ENCODE results near the gene HOXD3. TPM values are rescaled to one million over a fixed set of nuclear protein-coding genes. Genes with fewer than 3 reads are reported as not detected.

HOXD3 gene
- total RNA-seq, 1 experiment from 2014 or later, result 1.2 TPM

DNA sequence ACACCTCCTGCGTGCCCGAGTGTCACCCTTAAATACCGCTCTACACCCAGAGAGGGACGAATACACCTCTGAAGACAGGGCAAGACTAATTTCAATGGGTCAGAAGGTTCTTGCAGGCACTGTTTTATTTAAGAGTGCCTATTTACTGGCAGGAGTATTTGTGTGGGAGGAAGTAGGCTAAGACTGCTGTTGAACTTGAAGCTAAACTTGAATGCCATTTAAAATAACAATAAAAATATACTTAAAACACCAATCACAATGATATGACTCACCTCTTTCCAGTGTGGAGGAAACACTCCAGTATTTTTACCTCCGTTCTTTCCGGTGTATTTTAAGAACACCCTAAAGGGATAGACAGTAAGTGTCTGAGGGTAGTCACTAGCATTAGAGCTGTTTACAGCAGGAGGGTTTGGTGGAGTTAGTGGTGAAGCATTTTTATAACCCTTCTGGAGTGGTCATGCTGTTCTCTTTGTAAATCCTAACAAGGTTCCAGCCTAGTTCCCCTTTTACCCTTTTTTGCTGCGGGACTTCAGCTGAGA is 21.7 kb downstream of the HOXD3 start:
- Mint-ChIP-seq H3K27ac (ENCODE audit: unreplicated experiment) (no peak overlapping the region), H3K27me3 (ENCODE audit: insufficient read depth, unreplicated experiment) (peaks cover 16% of the 10 kb centered on the region), H3K4me1 (ENCODE audit: low read depth, unreplicated experiment) (no peaks in the 10 kb centered on the region), H3K36me3 (ENCODE audit: insufficient read depth, unreplicated experiment) (no peaks in the 10 kb centered on the region), H3K9me3 (ENCODE audit: unreplicated experiment) (no peaks in the 10 kb centered on the region), H3K4me3 (ENCODE audit: unreplicated experiment) (peak overlapping the region; percentile 63)
- H3K27me3 ChIP-seq (replicated peaks; ENCODE audit: control insufficient read depth, insufficient read depth, low read length), result peaks cover 3% of the 10 kb centered on the region; the same call in 1 of the 2 replicates
- CTCF ChIA-PET, result no interaction called here
- peaks cover 5% of the 10 kb centered on the region; the same call in 1 of the 2 replicates for H3K4me1 ChIP-seq
- TF ChIP-seq, protein P1, sequence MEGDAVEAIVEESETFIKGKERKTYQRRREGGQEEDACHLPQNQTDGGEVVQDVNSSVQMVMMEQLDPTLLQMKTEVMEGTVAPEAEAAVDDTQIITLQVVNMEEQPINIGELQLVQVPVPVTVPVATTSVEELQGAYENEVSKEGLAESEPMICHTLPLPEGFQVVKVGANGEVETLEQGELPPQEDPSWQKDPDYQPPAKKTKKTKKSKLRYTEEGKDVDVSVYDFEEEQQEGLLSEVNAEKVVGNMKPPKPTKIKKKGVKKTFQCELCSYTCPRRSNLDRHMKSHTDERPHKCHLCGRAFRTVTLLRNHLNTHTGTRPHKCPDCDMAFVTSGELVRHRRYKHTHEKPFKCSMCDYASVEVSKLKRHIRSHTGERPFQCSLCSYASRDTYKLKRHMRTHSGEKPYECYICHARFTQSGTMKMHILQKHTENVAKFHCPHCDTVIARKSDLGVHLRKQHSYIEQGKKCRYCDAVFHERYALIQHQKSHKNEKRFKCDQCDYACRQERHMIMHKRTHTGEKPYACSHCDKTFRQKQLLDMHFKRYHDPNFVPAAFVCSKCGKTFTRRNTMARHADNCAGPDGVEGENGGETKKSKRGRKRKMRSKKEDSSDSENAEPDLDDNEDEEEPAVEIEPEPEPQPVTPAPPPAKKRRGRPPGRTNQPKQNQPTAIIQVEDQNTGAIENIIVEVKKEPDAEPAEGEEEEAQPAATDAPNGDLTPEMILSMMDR (IDR thresholded peaks at IDR 0.05; ENCODE audit: insufficient read depth in 1 of 2, low read depth in 1 of 2, low read length in 1 of 2, severe bottlenecking in 1 of 2, unreplicated experiment in 1 of 2), result no peak
- intact Hi-C loops (cut with micrococcal nuclease; ENCODE audit: unreplicated experiment), result no loop called here
- BruUV-seq (replicated peaks), result no TSS peak
- DNase-seq, result no peak
- no peaks in the 10 kb centered on the region for H3K9me3 ChIP-seq
- no peaks in the 10 kb centered on the region for H3K36me3 ChIP-seq (ENCODE audit: control insufficient read depth, insufficient read depth, low read length)
- peak overlapping the region; percentile 31; the same call in 1 of the 2 replicates for H3K4me3 ChIP-seq (ENCODE audit: low read depth, low read length)
- POLR2A ChIA-PET, result no interaction called here

DNA sequence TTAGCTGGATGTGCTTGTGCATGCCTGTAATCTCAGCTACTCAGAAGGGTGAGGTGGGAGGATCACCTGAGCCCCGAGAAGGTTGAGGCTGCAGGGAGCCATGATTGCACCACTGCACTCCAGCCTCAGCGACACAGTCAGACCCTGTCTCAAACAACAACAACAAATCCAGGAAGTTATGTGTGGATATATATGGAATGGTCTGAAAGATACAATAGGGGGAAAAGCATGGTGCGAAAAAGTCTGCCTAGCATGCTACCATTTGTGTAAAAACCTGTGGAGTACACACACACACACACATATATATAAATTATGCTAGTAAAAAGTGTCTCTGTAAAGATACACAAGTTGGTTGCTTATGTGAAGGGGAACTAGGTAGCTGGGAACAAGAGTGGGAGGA is 24.4 kb downstream of the HOXD3 start:
- Mint-ChIP-seq H3K9me3 (ENCODE audit: unreplicated experiment) (no peaks in the 10 kb centered on the region), H3K36me3 (ENCODE audit: insufficient read depth, unreplicated experiment) (no peaks in the 10 kb centered on the region), H3K4me1 (ENCODE audit: low read depth, unreplicated experiment) (no peaks in the 10 kb centered on the region), H3K27me3 (ENCODE audit: insufficient read depth, unreplicated experiment) (peaks cover 21% of the 10 kb centered on the region), H3K4me3 (ENCODE audit: unreplicated experiment) (no peak overlapping the region), H3K27ac (ENCODE audit: unreplicated experiment) (no peak overlapping the region)
- H3K4me3 ChIP-seq (ENCODE audit: low read depth, low read length), result no peak overlapping the region
- H3K36me3 ChIP-seq (ENCODE audit: control insufficient read depth, insufficient read depth, low read length), result no peaks in the 10 kb centered on the region
- TF ChIP-seq, protein P1 (IDR thresholded peaks at IDR 0.05; ENCODE audit: insufficient read depth in 1 of 2, low read depth in 1 of 2, low read length in 1 of 2, severe bottlenecking in 1 of 2, unreplicated experiment in 1 of 2), result no peak
- H3K27me3 ChIP-seq (replicated peaks; ENCODE audit: control insufficient read depth, insufficient read depth, low read length), result peaks cover 3% of the 10 kb centered on the region; the same call in 1 of the 2 replicates
- POLR2A ChIA-PET, result no interaction called here
- DNase-seq, result no peak
- BruUV-seq (replicated peaks), result no TSS peak
- CTCF ChIA-PET, result no interaction called here
- no peaks in the 10 kb centered on the region for H3K9me3 ChIP-seq
- intact Hi-C loops (cut with micrococcal nuclease; ENCODE audit: unreplicated experiment), result no loop called here
- H3K4me1 ChIP-seq, result no peaks in the 10 kb centered on the region

DNA sequence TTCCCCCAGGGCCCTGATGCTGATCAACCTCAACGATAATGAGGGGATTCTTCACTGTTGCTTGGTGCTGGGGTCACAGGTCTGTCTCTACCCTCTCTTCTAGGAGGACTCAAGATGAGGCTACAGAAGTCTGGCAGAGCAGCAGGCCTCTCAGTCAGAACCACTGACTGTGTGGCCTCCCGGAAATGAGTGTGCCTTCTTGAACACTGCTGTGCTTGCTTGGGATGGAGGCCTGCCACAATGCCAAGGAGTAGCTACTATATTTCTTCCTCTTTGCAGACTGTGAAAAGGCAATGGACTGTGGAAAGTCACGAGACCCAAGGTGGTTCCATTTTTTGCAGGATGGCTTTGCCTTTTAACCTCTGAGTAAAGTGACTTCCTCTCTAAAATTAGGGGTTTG is 25.6 kb downstream of the HOXD3 start:
- Histone ChIP-seq H3K36me3 (ENCODE audit: control insufficient read depth, insufficient read depth, low read length) (no peaks in the 10 kb centered on the region), H3K4me1 (no peaks in the 10 kb centered on the region), H3K4me3 (ENCODE audit: low read depth, low read length) (no peak overlapping the region), H3K9me3 (no peaks in the 10 kb centered on the region), H3K27me3 (replicated peaks; ENCODE audit: control insufficient read depth, insufficient read depth, low read length) (peaks cover 3% of the 10 kb centered on the region; the same call in 1 of the 2 replicates)
- H3K27me3 Mint-ChIP-seq (ENCODE audit: insufficient read depth, unreplicated experiment), result peaks cover 26% of the 10 kb centered on the region
- H3K36me3 Mint-ChIP-seq (ENCODE audit: insufficient read depth, unreplicated experiment), result no peaks in the 10 kb centered on the region
- H3K27ac Mint-ChIP-seq (ENCODE audit: unreplicated experiment), result no peak overlapping the region
- CTCF ChIA-PET, result no interaction called here
- POLR2A ChIA-PET, result no interaction called here
- H3K9me3 Mint-ChIP-seq (ENCODE audit: unreplicated experiment), result no peaks in the 10 kb centered on the region
- H3K4me1 Mint-ChIP-seq (ENCODE audit: low read depth, unreplicated experiment), result no peaks in the 10 kb centered on the region
- BruUV-seq (replicated peaks), result no TSS peak
- TF ChIP-seq, protein P1 (IDR thresholded peaks at IDR 0.05; ENCODE audit: insufficient read depth in 1 of 2, low read depth in 1 of 2, low read length in 1 of 2, severe bottlenecking in 1 of 2, unreplicated experiment in 1 of 2), result no peak
- no peak overlapping the region for H3K4me3 Mint-ChIP-seq (ENCODE audit: unreplicated experiment)
- intact Hi-C loops (cut with micrococcal nuclease; ENCODE audit: unreplicated experiment), result no loop called here
- no peak for DNase-seq

Data from Caco-2 (cell line).